SW480 (cell line): ENCODE results near the gene LYST.
A peak's percentile ranks its signal among the peaks of the same experiment; 100 is the strongest.
"Not testable (repeated sequence)": the region's sequence is repeated elsewhere in the genome, so short reads cannot be mapped to it uniquely, and the experiment has no call there.

Source experiments
- DNase-seq: peaks from one replicate; pipeline ENCODE4 v3.0.0-alpha.2; 2016; ENCODE audit warnings: low spot score

LYST gene, protein sequence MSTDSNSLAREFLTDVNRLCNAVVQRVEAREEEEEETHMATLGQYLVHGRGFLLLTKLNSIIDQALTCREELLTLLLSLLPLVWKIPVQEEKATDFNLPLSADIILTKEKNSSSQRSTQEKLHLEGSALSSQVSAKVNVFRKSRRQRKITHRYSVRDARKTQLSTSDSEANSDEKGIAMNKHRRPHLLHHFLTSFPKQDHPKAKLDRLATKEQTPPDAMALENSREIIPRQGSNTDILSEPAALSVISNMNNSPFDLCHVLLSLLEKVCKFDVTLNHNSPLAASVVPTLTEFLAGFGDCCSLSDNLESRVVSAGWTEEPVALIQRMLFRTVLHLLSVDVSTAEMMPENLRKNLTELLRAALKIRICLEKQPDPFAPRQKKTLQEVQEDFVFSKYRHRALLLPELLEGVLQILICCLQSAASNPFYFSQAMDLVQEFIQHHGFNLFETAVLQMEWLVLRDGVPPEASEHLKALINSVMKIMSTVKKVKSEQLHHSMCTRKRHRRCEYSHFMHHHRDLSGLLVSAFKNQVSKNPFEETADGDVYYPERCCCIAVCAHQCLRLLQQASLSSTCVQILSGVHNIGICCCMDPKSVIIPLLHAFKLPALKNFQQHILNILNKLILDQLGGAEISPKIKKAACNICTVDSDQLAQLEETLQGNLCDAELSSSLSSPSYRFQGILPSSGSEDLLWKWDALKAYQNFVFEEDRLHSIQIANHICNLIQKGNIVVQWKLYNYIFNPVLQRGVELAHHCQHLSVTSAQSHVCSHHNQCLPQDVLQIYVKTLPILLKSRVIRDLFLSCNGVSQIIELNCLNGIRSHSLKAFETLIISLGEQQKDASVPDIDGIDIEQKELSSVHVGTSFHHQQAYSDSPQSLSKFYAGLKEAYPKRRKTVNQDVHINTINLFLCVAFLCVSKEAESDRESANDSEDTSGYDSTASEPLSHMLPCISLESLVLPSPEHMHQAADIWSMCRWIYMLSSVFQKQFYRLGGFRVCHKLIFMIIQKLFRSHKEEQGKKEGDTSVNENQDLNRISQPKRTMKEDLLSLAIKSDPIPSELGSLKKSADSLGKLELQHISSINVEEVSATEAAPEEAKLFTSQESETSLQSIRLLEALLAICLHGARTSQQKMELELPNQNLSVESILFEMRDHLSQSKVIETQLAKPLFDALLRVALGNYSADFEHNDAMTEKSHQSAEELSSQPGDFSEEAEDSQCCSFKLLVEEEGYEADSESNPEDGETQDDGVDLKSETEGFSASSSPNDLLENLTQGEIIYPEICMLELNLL (N-terminal part only)

DNA sequence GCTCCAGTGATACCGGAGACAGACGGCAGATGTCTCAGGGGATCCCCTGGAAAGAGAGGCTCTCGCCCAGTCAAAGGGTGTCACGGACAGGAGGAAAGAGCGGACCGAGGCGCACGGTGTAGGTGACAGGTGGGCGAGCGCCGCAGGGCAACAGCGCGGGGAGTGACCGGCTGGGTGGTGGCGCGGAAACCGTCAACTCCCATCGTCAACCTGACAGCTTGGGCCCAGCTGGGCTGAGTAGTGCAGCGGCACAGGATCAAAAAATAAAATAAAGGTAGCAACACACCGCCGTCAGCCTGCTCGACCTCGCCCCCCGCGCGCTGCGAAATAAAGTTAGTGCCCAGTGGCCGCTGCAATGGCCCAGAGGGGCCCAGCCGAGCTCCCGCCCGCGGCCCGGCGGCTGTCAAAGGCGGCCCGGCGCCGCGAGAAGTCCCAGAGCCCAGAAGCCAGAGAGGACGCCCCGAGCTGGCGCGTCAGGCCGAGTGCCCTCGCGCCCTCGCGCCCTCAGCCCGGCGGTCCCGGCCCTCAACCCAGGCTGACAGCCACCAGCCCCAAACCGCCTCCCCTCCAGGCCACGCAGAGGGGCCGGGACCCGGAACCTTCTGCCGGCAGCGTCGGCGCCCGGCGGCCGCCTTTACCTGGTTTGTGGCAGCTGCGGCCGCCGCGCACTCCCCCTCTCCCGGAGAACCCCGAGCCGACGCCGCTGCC lies at the start of gene LYST:
Gene LYST, minus strand, starts transcription at position 702 of the 708 bp plus-strand sequence. CDS start 36,489 bp downstream, outside the sequence.
- peak; percentile 86 for DNase-seq

DNA sequence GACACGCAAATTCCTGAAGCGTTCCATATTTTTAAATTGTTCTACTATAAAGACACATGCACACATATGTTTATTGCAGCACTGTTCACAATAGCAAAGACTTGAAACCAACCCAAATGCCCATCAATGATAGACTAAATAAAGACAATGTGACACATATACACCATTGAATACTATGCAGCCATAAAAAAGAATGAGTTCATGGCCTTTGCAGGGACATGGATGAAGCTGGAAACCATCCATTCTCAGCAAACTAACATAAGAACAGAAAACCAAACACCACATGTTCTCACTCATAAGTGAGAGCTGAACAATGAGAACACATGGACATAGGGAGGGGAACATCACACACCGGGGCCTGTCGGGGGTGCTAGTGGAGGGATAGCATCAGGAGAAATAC lies 48.8 kb upstream of the LYST start:
- not testable (repeated sequence) for DNase-seq

DNA sequence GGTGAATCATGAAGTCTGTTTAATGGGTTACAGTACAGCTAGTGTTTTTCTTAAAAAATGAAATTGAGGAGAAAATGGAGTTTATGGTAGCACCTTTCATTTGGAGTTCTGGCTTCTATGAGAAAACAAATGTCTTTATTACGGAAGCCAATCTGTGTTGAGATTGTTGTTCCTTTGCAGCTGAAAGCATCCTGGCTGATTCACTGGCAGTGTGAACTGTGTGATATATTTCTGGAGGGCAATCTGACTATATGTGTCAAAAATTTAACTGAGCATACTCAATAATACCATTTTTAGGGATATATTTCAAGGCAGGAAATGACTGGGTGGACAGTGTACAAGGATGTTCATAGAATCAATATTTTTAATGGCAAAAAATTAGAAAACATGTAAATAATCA lies 46.6 kb upstream of the LYST start:
- DNase-seq, result no peak

DNA sequence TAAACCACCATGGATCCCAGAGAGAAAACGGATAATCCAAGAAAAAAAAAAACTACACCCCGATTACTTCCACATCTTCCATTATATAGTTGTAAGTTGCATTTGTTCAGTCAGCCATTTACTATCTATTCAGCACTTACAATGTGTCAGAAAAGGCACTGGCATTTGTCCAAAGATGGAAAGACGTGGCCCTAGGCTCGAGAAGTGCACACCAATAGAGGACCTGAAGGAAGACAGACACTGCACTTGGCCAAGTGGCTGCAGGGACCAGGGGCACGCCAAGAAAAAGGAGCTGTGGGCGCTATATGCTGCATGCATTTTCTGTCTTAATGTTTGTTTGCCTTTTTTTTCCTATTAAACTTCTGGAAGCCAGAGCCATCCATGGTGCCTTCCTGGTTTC lies 45.2 kb upstream of the LYST start:
- no peak for DNase-seq

DNA sequence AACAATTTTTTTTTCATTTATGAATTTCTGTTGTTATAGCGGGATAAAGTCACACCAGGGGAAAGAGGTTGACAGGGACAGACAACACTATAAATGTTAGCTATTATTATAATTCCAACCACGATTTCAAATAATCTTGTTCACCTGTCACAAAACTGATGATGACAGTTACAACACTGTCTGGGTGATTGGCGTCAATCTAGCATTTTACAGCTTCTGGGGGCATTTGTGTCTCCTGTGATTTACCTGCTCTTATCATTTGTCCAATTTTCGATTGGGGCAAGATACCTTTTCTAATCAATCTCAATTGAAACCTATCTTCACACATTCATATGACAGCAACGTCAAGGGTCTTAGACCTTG lies 44.6 kb upstream of the LYST start:
- DNase-seq, result no peak

DNA sequence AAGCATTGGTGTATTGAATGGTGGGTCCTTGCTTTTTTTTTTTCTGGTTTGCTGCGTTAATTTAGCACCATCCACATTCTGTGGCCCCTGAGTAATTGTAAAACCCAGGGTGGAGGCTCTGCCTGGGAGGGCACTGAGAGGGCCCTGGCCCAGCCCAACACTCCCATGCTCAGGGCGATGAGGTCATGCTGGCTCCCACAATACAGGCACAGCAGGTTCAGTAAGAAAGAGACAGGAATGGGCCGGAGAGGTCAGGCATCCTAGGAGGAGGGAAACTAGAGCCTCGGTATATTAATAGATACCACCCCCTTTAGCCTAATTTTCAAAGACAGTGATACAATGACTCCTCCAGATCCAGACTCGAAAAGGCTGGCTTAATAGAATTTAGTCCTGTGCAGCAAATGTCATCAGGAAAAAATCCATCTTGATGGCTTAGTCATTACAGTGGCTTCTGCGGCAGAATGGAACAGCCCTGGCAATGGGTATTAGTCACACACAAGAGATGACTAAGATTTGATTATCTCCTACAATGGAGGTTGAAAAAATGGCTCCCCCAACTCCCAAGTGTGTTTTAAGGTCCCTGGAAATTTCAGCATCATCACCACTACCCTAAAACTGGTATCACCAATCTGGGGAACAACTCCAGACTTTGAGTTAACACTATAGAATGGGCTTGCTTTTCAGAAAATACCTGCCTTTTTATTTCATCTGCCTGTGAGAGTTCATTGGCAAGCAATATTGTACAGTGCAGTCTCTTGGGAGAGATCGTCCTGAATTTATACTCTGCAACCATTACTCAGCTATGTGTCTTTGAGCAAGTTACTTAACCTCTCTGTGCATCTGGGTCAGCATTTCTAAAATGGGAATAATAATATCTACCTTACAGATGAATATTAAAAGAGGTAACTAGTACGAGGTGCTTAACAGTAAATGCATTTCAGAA lies 43.9 kb upstream of the LYST start:
- peak; percentile 94 for DNase-seq

DNA sequence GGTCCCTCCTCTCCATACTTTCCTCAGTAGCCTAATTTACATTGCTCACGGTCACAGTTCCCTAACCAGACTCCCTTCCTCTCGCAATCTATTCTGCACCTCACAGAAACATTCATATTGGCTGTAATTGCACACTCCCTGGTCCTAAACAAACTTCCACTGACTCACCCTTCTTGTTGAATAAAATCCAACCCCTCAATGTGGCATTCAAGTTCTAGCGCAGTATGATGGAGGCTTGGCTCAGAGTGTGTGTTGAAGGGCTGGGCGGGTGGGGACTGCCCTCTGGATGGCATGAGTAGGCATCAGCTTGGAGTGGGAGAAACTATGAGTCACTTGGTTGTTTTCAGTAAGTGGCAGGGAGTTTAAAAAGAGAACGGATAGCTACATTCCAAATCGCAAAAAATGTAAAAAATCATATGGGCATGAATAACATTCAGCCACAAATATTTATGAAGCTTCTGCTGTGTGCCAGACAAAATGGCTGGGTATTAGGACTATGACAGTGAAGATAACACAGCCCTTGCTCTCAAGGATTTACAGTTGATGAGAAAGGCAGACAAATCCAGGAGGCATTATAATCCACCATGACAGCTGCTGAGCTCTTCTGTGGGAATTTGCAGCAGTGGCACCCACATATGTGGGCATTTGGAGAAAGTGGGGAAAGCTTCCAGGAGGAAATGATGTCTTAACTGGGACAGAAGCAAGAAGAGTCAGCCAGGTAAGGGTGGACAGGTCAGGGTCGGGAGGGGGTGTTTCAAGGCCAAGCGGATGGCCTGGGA lies 42.2 kb upstream of the LYST start:
- DNase-seq, result peak; percentile 88

DNA sequence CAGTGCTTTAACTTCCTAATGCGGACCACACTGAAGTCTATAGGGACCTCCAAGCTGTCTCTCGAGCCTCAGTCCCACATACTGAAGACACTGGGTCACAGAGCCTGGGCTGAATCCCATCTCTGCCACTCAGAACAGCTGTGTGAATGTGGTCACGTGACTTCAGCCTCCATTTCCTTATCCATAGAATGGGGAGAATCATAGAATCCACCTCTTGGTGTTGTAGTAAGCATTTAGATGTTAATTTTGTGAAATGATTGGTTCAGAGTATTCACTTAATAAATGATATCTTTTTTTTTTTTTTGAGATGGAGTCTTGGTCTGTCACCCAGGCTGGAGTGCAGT lies 41.2 kb upstream of the LYST start:
- no peak for DNase-seq

DNA sequence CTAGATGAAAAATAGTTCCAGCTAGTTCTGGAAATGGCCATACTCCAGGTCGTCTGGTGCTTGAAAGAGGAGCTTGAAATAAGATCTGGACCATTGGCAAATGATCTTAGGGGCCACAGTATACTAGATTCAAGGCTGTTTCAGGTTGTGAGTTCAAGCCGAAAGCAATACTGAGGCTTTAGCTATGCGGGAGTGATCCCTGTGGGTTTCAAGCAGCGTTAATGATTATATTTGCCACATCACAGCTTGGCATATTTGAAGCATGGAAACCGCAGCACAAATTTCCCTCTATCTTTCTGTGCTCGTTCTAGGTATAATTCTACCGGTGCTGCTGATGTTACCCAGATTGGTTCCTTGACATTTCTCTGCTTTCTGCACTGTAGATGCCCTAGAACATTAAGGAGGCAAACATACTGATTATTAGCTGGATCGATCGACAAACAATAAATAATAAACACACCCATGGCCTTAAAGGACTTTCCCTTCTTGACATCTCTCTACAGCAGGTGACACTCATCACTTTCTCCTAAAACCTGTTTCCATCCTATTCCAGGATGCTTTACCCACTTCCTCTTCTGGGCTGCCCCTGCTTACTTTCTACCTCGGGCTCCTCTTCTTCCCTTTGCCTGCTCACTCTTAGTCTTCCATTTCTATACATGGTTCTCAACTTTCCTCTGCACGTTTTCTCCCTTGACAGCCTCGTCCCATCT lies 40.6 kb upstream of the LYST start:
- no peak for DNase-seq

DNA sequence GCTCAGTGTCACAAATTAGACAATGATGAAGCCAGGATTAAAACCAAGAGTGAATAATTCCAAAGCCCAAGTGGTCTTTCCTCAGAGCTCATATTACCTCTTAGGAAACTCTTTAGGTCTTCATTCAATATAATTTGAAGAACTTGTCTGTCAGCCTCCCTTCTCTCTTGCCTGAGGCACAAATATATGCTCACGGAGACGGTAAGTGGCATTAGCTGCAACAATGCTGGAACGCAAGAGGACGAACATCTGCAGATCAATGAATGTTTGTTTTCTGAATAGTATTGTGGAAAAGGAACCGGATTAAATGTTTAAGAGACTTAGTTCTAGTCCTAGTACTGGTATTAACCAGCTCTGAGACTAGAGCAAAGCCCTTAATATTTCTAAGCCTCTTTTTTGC lies 39.7 kb upstream of the LYST start:
- no peak for DNase-seq

DNA sequence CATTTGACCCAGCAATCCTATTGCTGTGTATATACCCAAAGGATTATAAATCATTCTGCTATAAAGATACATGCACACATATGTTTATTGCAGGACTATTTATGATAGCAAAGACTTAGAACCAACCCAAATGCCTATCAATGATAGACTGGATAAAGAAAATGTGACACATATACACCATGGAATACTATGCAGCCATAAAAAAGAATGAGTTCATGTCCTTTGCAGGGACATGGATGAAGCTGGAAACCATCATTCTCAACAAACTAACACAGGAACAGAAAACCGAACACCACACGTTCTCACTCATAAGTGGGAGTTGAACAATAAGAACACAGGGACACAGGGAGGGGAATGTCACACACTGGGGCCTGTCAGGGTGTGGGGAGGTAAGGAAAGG lies 37.1 kb upstream of the LYST start:
- not testable (repeated sequence) for DNase-seq

DNA sequence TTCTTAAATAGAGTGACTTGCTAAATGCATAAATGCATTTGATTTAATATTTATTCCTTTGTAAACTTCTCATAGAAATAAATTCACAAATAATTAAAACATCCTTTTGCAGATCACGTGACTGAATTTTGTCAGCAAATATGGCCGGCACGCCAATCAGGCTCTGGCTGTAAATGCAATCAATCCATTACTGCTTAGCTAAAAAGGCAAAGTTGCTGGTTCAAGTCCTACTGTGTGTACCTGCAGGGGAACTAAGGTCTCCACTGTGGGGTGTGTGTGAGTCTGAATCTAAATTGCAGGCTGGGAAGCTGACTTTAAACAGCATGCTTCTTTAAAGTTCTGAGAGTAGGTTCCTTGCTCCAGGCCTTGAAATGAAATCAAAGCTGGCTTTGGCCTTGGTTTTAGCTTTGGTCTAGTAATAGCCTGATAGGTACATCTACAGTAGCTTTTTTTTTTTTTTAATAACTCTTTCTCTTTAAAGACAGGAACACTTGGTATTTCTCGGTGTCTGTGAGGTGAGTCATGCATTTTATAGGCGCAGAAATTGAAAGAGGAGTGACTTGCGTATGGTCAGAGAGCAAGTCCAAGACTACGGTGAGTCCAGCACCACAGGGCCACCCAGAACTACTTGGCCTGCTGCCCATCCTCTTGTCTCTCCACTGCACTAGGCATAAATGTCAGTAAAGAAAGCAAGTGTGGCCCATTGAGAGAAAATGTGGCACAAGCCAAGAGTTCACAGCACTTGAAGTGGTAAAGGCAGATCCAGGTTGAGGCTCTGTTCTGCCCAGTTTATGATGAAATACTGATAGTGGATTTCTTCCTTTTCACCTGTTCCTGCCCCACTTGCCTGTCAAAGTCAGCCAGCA lies 36.2 kb upstream of the LYST start:
- DNase-seq, result peak; percentile 79

DNA sequence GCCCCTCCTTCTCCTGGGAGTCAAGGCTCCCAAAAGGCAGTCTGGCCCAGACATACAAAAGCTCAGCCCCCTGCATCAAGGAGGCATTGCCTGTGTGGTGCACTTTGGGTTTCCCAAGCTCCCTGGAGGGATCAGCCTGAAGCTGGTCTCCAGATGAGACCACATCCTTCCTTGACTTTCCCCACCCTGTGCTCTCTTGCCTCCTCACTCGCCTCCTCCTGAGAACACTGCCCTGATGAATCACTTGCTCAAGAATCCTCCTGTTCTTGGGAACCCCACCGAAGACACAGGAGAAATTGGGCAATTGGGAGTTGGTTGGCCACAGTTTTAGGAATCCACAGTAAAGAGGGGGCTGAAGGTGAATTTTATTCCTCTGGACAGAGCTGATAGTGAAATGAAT lies 34.8 kb upstream of the LYST start:
- no peak for DNase-seq

DNA sequence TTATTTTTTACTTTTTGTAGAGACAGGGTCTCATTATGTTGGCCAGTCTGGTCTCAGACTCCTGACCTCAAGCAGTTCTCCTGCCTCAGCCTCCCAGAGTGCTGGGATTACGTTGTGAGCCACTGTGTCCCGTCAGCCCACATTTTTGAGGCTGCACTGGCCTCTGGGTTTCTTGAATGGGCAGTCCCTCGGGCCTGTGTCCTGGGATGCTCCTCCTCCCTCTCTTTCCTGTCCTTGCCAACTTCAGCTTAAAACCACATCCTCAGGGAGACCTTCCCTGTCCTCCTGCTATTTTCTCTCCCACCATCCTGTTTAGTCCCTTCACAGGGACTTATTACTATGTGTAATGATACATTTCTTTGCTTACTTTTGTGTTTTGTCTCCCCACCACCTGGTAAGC lies 31.4 kb upstream of the LYST start:
- DNase-seq, result no peak

DNA sequence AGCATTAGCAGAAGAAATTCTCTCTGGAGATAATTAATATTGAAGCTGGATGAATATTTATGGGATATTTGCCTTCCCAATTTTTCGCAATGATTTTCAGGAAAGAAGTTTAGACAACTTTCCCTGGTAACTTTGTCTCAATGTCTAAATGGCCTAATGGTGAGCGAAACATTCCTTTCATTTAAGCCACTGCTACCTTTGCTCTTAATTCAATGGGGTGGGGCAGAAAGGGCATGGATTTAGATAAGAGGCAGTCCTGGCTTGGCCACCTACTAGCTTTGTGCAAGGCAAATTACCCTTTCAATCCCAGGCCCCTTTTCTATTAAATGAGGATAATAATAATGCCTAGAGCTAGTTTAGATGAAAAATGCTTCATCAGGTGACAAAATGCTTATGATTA lies 27.1 kb upstream of the LYST start:
- DNase-seq, result no peak

DNA sequence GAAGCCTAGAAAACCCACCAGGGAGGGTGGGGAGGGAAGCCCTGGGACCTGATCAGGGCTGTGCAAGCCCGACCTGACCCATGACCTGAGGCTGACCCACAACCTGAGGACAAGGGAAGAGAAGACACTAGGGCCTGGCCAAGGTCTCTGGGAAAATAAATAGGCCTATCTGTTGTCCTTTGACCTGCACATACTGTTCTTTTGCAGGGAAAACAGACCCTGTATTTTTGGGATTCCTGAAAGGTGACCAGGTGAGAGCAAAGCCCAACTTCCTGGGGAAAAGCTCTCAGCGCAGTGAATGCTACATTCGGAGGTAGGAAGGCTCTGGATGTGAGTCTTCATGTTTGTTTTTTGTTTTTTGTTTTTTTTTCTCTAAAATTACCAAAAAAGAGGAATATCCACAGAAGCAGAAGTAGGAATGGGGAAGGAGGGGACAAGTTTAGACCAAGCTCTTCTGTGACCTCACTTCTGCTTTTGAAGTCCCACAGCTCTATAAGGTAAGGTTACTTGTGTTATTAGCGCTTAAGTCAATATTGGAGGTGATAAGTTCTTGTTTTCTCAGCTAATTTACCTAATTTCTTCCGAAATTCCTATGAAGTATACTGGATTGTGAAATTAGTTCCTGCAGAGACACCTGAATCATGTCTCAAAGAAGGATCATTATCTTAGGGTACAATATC lies 26.2 kb upstream of the LYST start:
- no peak for DNase-seq

DNA sequence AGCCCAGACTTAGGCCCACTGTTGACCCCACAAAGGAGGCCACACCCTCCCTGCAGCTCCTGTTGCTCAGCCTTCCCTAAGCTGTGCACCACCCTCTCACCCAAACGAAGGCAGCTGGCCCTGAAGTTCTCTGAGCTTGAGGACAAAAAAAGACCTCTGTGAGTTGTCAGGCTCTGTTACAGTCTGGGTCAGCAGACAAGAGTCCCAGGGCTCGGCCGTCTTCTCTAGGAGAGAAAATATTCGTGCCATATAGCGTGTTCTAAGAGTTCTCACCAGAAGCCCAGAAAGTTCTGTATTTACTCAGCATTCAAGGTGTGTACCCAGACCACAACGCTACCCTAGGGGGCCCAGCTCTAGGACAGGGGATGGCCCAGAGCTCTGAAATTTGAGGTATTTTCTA lies 25.5 kb upstream of the LYST start:
- DNase-seq, result no peak
